HEK293T (cell line): Measurements from ENCODE around the gene ZBTB11.

Source experiments
- ARNT ChIP-seq: fragments of 450-650 bp; IDR thresholded peaks from 2 replicates; pipeline ENCODE4 v1.6.1; 2017; ENCODE audit warnings: mild to moderate bottlenecking
- BHLHE40 ChIP-seq: fragments of 450-650 bp; IDR thresholded peaks from 2 replicates; pipeline ENCODE4 v1.6.1; 2016; ENCODE audit warnings: mild to moderate bottlenecking, moderate library complexity, borderline replicate concordance
- CTBP1 ChIP-seq: fragments of 450-650 bp; IDR thresholded peaks from 2 replicates; pipeline ENCODE4 v1.6.1; 2016; ENCODE audit warnings: borderline replicate concordance
- FOXA1 ChIP-seq: fragments of 450-650 bp; IDR thresholded peaks from 2 replicates; pipeline ENCODE4 v1.6.1; 2016; ENCODE audit warnings: mild to moderate bottlenecking
- FOXK2 ChIP-seq: fragments of 450-650 bp; IDR thresholded peaks from 2 replicates; pipeline ENCODE4 v1.6.1; 2016; ENCODE audit warnings: mild to moderate bottlenecking
- FOXM1 ChIP-seq: fragments of 450-650 bp; IDR thresholded peaks from 2 replicates; pipeline ENCODE4 v1.6.1; 2017; ENCODE audit warnings: mild to moderate bottlenecking, borderline replicate concordance
- LEF1 ChIP-seq: fragments of 450-650 bp; IDR thresholded peaks from 2 replicates; pipeline ENCODE4 v1.6.1; 2017; ENCODE audit warnings: mild to moderate bottlenecking, borderline replicate concordance
- PKNOX1 ChIP-seq: fragments of 450-650 bp; IDR thresholded peaks from 2 replicates; pipeline ENCODE4 v1.6.1; 2016
- SP1 ChIP-seq: fragments of 450-650 bp; IDR thresholded peaks from 2 replicates; pipeline ENCODE4 v1.6.1; 2017
- TARDBP ChIP-seq: fragments of 450-650 bp; IDR thresholded peaks from 2 replicates; pipeline ENCODE4 v1.6.1; 2016

GRCh38 chr3:101680466-101680865 lies 3.5 kb upstream of the ZBTB11 start:
- TF ChIP-seq LEF1 (no peak), ARNT (no peak), BHLHE40 (no peak), TARDBP (no peak), FOXA1 (no peak), SP1 (no peak), FOXK2 (no peak), FOXM1 (no peak), PKNOX1 (no peak), CTBP1 (no peak)
